Embryonic facial prominence (tissue), 1 donor: ENCODE results near the gene RBPMS2.
"Not testable (repeated sequence)": the region's sequence is repeated elsewhere in the genome, so short reads cannot be mapped to it uniquely, and the experiment has no call there.

Experiments
- DNase-seq: peaks from one replicate; pipeline ENCODE4 v3.0.0-alpha.2; 2016; ENCODE audit errors: extremely low spot score

Gene RBPMS2

DNA sequence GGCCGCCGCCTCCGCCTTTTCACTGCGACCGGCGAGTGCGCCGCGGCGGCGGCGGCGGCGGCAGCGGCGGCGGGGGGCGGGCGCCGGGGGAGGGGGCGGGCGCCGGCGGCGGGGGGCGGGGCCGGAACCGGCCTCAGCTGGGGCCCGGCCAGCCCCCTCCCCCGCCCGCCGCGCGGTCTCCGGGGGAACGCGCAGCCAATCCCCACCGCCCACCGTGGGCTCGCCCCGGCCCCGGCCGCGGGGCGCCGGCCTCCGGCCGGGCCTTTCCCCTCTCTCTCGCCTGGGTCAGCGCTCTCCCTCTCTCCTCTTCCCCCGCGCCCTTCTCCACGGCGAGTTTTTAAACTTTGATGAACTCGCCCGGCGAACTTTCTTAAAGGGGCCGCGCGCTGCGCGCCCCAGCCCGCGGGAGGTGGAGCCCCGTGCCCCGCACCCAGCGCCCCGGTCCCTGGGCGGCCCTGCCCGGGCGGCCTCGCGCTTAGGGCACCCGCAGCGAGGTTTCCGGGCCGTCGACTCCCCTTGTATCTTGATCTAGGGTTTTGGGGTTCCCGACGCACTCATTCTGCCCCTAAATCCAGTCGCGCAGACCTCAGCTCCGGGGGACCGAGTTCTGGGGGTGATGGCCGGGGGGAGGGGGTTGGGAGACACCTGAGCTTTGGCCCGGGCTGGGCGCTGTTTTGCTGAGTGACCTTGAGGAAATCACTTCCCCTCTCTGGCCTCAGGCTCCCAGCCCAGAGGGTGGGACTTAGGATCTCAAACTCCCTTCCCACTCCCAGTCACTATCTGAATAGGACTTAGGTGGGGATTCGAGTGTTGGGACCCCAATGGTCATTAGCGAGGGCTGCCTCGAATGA, at the start of gene RBPMS2:
Gene RBPMS2, minus strand, starts transcription at position 39 of the 851 bp plus-strand sequence. CDS start 270 bp downstream, outside the sequence.
- no peak for DNase-seq

DNA sequence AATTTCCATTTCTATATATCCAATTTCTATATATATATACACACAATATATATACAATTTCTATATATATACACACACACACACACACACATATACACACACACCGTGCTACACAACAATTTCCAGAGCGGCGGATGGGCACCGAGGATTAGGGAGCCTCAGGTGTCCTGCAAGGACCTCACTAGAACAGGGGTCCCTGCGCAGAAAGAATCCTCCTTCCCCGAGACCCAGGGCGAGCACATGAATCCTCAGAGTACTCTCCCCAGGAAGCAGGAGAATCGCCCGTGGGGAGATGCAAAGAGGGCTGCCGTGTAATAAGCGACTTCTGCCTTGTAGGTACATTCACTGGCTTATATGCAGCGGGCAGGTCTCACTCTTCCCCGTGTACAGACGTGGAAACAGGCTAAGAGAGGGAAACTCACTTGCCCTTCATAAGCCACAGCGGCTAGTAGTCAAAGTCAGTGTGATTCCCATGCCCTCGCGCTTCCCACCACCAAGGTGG, 49.6 kb upstream of the RBPMS2 start:
- DNase-seq, result no peak

DNA sequence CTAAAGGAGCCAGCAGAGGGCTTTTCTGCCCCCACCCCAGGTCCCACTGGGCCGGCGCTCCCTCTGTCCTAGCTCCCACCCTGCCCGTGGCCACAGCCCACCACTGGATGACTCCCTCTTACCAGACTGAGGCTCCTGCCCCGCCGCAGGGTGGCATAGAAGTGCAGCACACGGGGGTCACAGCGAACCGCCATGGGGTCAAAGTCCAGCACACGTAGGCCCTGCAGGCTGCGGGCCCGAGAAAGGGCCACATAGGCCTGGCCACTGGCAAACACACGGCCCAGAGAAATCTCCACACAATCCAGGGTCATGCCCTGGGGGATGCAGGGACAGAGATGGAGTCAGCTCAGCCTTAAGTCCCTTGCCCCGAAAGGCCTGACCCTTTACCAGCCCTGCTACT, 41.1 kb upstream of the RBPMS2 start:
- no peak for DNase-seq

DNA sequence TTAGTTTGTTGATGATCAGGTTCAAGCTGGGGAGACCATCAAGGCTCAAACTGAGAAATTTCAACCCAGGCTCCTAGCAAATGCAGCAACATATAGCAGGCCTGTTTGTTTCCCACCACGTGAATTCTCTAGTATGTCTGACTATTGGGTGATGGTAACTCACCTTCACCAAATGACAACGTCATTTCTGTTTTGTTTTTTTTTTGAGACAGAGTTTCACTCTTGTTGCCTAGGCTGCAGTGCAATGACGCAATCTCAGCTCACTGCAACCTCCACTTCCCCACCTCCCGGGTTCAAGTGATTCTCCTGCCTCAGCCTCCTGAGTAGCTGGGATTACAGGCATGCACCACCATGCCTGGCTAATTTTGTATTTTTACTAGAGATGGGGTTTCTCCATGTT, 39.6 kb upstream of the RBPMS2 start:
- not testable (repeated sequence) for DNase-seq

DNA sequence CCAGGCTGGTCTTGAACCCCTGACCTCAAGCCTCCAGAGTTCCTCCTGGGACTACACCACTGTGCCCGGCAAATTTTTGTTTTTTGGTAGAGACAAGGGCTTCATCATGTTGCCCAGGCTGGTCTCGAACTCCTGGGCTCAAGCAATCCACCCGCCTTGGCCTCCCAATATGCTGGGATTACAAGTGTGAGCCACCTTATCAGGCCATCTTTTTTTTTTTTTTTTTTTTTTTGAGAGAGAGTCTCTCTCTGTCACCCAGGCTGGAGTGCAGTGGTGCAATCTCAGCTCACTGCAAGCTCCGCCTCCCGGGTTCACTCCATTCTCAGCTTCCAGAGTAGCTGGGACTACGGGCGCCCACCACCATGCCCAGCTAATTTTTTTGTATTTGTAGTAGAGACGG, 38.9 kb upstream of the RBPMS2 start:
- not testable (repeated sequence) for DNase-seq

DNA sequence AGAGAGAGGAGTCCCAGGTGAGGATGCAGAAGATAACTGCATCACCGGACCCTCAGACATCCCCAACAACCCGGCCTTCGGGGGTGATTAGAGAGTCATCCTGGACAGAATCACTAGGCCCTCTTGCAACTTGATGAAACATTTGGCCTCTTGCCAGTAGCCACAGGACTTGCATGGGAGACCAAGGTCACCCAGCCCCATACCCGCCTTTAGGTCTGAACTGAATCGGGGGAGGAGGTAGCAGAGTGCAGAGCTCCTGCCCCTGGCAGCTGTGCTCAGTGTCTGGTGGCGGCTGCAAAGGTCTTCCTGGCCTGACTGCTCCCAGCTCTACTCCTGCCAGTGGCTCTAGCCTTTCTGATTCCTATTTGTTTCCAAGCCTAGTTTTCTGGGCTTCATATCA, 37.7 kb upstream of the RBPMS2 start:
- no peak for DNase-seq

DNA sequence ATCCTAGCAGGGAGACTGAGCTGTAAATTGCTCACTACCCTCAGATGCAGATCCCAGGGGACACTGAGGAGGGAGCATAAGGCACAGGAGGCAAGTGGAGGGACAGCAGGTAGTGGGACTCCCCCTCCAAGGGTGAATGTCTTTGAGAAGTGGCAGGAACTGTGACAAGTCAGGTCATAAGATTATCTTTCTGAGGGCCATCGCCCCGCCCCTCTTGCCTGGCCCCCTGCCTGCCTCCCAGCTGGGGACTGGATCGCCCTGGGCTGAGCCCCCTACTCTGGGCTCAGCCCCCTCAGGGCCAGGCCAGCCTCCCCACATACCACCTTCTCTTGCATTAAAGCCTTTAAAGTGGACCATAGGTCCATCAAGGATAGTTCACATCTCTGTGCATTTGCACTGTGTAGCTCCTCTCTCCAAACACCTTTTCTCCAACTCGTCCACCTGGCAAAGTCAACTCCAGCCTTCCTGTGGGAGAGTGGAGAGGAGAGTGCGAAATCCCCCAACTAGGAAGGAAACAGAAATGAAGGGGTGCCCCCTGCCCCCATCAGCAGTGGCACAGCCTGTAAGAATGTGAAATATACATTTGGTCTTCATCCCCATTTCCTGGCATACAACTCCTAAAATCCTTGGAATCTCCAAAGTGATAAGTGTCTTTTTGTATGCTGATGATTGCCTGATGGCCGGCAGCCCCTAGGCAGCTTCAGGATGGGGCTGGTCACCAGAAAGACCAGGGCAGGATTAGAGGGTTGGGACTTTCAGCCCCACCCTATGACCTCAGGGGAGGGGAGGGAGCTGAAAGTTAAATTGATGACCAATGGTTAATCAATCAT, 35.3 kb upstream of the RBPMS2 start:
- no peak for DNase-seq

DNA sequence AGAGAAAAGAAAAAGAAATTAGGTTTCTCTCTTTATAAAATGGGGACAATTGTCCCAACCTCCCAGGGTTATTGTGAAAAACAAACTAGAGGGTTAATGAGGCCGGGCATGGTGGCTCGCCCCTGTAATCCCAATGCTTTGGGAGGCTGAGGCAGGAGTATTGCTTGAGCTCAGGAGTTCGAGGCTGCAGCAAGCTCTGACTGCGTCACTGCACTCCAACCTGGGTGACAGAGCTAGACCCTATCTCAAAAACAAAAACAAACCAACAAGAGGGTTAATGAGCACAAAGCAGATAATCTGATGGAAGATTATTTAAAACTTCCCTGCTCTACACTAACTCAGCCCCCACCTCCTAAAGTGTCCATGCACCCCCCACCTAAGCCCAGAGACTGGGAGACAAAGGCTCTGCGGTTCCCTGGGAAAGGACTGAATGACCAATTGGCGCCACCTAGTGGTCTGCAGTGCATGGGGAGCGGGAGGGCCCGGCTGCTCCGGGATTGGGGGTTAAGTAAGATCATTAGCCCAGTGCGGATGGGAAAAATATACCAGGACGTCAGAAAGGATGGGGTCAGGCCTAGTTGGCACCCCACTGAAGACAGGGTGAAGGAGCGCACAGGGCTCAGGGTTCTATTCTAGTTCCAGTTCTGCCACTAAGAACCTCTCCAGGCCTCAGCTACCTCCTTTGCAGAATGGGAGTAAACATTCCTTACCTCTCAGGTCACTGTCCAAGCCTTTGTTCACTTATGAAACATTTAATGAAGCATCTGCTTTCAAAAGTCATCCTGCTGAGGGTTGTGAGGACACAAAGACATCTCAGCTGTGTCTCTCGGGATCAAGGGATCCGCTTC, 34.5 kb upstream of the RBPMS2 start:
- DNase-seq, result no peak

DNA sequence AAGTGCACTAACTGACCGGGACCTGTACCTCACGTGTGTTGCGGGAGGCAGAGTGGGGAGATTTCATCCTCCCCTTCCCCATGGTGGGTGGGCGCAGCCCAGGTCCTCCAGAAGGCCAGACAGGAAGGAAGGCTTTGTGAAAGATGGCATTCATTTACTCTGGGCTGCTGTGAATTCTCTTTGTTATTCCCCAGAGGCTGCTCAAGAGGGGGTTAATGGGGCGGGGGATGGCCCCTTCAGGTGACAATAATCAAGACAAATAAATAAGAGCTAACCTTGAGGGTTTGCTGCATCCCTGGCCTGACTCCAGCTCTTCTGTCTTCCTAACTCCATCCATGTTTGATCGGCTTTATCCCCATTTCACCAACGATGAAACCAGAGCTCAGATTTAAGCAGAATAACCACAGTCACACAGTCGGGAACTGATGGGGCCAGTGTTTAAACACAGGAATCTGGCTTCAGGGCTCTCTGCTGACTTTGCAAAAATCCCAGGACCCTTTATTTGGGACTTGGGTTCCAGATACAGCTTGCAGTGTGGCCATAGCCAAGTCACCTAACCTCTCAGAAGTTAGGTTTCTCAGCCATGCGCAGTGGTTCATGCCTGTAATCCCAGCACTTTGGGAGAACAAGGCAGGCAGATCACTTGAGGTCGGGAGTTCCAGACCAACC, 33.5 kb upstream of the RBPMS2 start:
- no peak for DNase-seq

DNA sequence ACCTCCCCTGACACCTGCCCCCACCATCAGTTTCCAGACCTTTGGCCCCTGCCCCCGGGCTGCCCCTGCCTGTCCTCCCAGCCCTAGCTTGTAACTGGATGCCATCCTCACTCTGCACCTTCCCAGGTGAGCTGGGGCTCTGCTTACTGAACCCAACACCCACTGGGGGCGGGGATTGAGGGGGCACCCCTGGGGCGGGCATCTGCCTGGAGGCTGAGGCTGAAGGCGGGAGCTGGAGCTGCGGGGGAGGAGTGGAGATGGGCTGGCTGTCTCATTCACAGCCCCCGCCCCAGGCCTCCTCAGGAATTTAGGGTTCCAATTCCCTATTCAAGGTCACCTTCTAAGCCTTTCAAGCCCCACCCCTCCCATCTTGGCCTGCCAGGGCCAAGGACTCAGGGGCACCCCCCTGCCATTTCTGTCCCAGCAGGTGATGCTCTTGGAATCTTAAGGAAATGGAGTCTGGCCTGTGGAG, 32.4 kb upstream of the RBPMS2 start:
- no peak for DNase-seq

DNA sequence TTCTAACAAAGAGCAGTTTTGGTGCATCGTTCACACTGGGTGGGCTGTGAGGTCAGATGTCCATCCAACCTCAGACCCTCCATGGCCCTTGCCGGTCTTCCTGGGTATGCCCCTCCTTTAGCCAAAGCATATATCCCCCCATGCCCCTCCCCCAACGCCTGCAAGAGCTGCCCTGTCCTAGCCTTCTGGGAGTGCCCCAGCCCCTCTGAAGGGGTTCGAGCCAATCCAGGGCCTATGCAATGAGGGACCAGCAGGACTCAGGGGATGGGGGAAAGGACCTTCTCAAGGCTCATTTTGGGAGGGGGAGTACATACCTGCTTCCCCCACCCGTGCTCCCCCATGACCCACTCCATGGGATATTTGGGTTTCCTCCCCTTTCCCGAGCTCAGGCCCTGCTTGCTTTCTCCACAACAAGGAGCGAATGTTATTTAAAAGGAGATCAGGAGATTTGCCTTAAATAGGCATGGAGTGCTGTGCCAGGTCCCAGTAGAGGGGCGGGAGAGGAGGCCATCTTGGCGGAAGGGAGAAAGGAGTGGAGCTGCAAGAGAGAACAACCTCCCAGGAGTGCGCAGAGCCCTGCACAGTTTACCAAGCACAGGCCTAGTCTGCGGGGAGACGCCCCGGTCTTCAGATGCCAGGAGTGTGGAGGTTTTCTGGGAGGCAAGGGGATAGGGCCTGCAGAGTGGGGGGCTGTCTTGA, 31.8 kb upstream of the RBPMS2 start:
- DNase-seq, result no peak

DNA sequence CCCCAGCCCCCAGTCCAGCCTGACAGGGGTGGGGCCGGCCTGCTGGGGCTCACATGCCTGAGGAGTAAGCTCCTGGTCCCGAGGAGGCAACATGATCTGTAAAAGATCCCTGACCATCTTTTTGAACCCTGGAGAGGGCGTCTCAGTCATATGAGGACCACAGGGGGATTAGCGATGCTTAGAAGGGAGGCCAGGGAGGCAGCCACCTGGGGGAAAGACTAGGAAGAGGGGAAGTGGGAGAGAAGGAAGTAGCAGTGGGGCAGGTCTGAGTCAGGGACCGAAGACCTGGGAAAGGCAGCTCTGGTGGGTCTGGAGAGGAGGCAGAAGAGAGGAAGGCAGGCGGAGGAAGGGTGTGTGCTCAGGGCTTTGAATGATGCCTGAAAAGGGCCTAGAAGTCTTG, 31.1 kb upstream of the RBPMS2 start:
- DNase-seq, result no peak

DNA sequence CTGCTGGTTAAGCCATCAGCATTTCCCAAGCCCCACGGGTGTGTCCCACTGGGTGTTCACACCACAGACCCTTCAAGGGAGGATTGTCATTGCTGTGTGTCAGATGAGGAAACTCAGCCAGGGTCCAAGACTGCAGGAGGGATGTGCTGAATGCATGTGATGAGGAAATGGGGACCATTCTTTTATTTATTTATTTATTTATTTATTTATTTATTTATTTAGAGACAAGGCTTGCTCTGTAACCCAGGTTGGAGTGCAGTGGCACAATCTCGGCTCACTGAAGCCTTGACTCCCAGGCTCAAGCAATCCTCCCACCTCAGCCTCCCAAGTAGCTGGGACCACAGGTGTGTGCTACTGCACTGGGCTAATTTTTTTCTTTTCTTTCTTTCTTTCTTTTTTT, 29.2 kb upstream of the RBPMS2 start:
- no peak for DNase-seq

DNA sequence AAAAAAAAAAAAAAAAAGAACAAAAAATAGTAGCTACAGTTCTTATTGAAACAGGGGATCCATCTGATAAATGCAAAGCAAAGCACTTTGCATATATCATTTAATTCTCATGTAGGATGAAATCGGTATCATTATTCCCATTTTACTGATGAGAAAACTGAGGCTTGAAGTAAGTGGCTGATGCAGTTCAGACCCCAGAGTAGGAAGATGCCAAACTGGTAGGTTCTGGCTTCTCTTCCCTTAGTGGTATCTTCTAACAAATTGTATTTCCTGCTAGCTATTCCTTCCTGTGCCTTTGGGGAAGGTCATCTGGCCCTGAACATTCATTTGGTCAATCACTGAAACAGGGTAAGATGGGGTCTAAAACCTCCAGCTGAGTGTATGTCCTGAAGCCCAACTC, 28.1 kb upstream of the RBPMS2 start:
- DNase-seq, result no peak

DNA sequence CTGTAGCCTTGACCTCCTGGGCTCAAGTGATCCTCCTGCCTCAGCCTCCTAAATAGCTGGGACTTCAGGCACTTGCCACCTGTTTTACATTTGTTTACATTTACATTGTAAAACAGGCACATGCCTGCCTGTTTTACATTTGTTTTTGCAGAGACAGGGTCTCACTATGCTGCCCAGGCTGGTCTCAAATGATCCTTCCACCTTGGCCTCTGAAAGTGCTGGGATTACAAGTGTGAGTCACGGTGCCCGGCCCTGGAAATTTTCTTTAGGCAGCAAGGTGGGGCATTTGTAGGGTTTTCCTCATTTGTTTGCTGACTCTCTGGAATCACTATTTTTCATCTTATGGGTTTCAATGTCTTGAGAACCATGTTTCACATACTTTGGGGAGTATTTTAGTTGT, 25.1 kb upstream of the RBPMS2 start:
- DNase-seq, result no peak

DNA sequence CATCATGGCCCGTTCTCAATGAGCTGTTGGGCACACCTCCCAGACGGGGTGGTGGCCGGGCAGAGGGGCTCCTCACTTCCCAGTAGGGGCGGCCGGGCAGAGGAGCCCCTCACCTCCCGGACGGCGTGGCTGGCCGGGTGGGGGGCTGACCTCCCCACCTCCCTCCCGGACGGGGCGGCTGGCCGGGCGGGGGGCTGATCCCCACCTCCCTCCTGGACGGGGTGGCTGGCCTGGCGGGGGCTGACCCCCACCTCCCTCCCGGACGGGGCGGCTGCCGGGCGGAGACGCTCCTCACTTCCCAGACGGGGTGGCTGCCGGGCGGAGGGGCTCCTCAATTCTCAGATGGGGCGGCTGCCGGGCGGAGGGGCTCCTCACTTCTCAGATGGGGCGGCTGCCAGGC, 23.5 kb upstream of the RBPMS2 start:
- DNase-seq, result not testable (repeated sequence)

DNA sequence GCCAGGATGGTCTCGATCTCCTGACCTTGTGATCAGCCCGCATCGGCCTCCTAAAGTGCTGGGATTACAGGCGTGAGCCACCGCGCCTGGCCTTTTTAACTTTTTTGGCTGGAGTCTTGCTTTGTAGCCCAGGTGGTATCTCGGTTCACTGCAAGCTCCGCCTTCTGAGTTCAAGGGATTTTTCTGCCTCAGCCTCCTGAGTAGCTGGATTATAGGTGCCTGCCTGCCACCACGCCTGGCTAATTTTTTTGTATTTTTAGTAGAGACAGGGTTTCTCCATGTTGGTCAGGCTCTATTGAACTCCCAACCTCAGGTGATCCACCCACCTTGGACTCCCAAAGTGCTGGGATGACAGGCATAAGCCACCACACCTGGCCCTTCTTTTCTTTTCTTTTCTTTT, 20.5 kb upstream of the RBPMS2 start:
- not testable (repeated sequence) for DNase-seq

DNA sequence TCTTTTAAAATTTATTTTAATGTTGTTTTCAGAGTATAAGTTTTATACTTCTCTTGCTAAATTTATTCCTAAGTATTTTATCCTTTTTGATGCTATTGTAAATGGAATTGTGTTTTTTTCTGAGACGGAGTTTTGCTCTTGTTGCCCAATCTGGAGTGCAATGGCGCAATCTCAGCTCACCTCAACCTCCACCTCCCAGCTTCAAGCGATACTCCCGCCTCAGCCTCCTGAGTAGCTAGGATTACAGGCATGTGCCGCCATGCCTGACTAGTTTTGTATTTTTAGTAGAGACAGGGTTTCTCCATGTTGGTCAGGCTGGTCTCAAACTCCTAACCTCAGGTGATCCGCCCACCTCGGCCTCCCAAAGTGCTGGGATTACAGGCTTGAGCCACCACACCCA, 19.9 kb upstream of the RBPMS2 start:
- not testable (repeated sequence) for DNase-seq

DNA sequence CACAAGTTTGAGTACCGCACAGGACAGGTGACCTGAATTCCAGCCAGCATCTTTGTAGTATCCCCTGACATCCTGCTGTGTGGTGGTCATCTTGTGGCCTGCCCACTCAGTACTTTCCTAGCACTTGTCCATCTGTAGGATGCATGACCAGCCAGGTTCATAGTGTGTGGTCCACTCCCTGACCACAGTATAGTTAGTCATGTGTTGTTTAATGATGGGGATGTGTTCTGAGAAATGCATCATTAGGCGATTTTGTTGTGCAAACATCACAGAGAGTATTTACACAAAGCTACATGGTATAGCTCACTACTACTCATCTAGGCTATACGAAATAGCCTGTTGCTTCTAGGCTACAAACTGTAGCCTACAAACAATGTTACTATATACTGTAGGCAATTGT, 16.9 kb upstream of the RBPMS2 start:
- DNase-seq, result no peak

DNA sequence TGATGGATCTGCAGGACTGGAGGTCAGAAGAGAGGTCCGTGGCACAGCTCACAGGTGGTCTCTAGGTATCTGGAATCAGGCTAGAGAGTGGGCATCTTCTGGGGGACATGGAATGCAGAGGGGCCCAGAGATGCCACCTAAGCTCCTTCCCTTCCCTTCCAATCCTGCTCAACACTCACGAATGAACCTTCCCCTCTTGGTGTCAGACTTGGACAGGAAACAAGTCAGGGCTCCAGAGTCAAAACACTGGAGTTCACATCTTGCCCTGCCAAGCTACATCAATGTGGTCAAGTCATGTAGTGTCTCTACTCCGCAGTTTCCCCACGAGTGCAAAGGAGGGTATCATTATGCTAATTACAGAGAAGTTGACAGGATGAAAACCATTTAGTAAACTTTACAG, 16.0 kb upstream of the RBPMS2 start:
- no peak for DNase-seq

DNA sequence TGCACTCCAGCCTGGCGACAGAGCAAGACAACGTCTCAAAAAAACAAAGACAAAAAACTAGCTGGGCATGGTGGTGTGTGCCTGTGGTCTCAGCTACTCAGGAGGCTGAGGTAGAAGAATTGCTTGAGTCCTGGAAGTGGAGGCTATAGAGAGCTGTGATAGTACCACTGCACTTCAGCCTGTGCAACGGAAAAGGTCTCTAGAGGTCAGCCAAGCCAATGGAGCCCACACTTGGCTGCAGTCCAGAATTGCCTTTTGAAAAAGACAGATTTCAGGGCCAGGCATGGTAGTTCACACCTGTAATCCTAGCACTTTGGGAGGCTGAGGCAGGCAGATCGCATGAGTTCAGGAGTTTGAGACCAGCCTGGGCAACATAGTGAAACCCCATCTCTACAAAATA, 8.4 kb upstream of the RBPMS2 start:
- no peak for DNase-seq
